GM21360 (cell line): ENCODE data around the gene GALNT6.
"Not testable (repeated sequence)": the region's sequence is repeated elsewhere in the genome, so short reads cannot be mapped to it uniquely, and the experiment has no call there.

Source experiments
- ATAC-seq: cut with Tn5 transposase; IDR thresholded peaks from one replicate; pipeline ENCODE4 v1.9.1; 2021; ENCODE audit warnings: mild to moderate bottlenecking, moderate library complexity; ENCODE audit not compliant: unreplicated experiment

The GALNT6 gene

DNA sequence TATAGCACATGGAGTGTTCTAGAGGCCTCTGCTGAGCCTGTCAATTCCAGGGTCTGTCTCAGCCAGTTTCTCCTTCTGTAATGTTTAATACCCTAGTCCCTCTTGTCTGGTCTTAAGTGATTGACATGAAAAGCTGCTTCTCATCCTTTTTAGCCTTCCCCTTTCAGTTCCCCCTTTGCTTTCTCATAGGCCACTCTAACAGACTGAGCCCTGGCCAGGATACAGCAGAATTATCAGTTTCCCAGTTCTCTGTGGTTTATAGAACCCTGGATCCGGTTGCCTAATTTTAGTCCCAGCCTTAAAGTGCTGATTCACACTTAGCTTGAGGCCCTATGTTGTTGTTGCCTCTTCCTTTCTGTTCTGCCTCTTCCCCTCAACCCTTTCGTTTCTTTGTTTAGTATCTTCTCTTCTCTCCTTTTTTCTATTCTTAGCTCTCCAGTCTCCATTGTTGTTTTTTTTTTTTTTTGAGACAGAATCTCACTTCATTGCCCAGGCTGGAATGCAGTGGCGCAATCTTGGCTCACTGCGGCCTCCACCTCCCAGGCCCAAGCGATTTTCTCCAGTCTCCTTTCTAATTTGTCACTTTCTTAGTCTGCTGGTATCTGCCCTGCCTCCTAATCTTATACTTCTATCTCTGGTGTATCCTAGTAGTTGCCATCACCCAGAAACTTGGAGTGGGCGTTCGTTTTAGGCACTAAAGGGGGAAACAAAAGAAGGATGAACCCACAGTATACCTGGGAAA, 64.3 kb downstream of the GALNT6 start:
- no peak for ATAC-seq

DNA sequence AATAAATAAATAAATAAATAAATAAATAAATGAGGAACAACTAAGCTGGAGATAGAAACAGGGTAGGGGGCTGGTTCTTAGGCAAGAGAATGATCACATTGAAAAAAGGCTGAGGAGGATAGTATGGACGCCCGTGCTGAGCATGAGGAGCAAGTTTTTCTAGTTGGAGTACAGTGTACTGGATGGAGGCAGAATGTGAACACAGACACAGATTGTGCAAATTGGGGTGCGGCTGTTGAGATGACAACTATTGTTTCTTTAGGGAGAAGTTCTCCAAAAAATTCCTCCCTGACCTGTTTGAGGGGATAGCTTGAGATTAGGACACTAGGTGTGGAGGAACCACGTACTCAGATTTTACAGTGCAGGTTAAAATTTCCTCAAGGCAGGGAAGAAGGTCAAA, 66.3 kb downstream of the GALNT6 start:
- ATAC-seq = no peak

- peak; percentile 44 for ATAC-seq
Observed at GRCh38 chr12:51323966-51324895, 67.0 kb downstream of the GALNT6 start, which contains the start of gene BIN2. Gene BIN2, minus strand, starts transcription at chr12:51324174. Its CDS starts 72 bp downstream, at chr12:51324102.

DNA sequence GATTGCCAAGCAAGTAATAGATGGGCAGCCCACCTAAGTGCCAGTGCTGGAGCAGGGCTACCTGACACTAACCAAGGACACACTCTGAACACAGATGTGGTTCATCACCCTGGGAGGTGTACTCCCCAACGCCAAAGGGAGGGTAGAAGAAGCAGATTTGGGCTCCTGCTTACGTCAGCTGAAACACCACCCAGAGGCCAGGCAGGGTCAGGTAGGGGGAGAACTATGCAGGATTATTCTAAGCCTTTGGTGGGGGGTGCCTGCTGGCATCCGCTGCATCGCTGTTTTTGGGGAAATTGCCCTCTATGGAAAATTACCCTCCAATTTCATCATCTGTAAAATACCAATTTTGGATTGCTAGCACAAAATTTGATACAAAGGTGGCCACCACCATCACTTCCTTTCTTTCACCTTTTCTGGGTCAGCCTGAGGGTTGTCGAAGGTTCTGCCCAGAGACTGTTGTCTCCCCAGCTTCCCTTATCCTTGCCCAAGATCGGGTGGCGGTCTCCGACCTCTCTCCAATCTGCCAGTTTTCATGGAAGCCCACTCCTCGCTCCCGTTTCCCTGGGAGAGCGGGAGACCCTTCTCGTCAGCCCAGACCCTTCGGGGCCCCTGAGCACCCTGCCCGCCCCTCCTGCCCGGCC, 67.8 kb downstream of the GALNT6 start:
- peak; percentile 1 for ATAC-seq

DNA sequence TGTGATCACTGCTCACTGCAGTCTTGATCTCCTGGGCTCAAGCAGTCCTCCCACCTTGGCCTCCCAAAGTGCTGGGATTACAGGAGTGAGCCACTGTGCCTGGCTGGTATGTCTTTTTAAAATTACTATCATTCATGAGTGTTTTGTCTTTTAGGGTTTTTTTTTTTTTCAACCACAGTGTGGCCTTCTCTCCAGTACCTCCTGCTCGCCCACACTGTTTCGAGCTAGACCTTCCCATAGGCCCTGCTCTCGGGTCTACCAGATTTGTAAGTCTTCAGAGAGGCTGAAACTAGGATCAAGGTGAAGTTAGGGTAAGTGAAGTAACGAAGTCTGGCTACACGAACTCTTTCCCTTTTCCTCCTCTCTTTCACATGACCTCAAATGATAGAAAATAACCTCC, 68.8 kb downstream of the GALNT6 start:
- ATAC-seq = no peak

DNA sequence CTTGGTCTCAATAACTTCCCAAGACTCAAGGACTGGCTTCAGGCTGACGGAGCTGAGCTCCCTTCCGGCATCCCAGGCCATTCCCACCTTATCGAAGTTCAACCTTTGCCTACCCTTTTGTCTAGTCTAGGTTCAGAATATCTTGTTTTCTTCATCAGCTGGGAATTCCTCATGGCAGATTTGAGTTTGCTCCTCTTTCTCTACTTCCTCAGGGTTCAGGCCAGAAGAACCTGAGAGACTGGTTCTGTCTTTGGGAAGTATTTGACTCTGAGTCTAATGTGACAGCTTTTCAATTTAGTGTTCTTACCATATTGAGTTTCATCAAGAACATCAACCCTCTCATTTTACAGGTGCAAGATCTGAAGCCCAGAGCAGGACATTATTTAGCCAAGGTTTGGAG, 69.3 kb downstream of the GALNT6 start:
- no peak for ATAC-seq

DNA sequence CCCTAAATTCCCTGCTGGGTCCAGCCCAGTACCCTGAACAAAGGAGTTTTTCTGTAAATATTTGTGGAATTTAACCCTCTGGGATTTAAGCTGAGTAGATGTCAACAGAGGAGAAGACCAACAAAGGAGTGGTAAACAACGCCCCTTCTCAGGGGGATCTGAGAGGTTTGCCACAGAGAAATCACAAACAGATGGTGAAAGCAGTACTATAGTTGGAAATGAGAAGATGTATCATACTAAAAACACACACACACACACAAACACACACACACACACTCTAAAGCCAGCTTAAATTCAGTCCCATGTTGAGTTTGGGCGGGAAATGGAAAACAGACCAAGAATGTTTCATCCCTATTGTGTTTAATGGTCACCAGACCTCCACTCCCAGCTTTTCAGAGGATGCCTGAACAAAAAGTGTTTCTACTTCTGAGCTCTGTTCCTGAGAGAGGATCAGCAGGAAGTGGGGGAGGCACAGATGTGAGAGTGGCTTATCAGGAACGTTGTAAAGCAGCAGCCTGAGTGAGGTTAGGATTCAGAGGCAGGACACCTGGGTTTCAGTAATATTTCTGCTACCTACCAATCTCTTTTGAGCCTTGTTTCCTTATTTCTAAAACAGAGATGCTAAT, 70.4 kb downstream of the GALNT6 start:
- ATAC-seq = no peak

- no peak for ATAC-seq
Observed at GRCh38 chr12:51320311-51320694, 70.9 kb downstream of the GALNT6 start.

GRCh38 chr12:51318846-51319599, 72.2 kb downstream of the GALNT6 start:
- no peak for ATAC-seq

- ATAC-seq = not testable (repeated sequence)
Observed at GRCh38 chr12:51318057-51318806, 73.0 kb downstream of the GALNT6 start.

GRCh38 chr12:51311389-51311788, 79.8 kb downstream of the GALNT6 start:
- no peak for ATAC-seq

DNA sequence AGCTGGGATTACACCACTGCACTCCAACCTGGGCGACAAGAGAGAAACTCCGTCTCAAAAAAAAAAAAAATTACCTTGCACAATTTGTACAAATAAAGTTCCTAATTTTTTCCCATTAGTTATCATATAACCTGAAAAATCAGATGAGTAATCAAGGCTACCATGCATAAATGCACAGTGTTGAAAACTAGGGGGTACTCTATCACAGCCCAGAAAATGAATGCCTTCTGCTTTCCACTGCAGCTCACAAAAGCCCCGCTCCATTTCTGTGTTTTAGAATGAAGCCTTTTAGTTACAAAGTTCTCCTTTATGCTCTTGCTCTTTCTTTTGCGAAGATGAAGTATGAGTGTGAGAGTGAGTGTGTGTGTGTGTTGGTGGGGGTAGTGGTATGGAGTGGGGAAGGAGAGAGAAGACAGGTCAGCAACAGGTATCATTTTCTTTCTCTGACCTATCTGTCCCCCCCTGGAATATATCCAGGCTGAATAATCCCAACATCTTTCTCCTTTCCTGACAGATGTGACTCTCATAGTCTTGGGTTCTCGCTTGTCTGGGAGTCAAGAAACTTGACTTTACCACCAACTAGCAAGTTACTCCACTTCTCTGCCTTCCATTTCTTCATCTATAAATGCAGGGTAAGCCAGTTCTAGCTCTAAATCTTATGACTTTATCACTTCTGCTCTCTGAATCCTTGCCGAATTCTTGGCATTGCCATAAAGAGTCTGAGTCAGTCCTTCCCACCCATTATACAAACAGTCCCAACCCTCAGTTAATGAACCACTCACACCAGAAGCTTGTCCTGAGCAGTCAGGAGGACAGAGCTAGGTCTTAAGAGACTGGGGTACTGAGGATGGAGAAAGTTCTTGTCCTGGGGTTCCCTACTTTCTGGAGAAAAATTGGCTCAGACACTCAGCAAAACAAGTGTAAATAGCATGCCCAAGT, 83.3 kb downstream of the GALNT6 start:
- no peak for ATAC-seq

DNA sequence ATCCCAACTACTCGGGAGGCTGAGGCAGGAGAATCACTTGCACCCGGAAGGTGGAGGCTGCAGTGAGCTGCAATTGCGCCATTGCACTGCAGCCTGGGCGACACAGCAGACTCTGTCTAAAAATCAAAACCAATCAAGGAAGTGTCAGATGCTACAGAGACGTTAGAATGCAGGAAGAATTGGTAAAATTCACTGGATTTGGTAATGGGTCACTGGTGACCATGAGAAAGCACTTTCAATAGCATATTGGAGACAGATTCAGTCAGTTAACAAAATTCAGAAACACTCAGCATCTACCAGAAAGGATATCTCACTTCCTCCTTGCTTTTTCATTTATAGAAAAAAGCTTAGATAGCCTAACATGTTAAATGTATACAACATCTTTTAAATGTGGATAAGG, 84.7 kb downstream of the GALNT6 start:
- ATAC-seq = no peak
